ENCODE data around the gene CAGE1.

CAGE1 gene

GRCh38 chr6:7312616-7313504 lies 76.7 kb downstream of the CAGE1 start, which contains the start of gene SSR1:
Gene SSR1, minus strand, starts transcription at chr6:7313199. Its CDS starts 79 bp downstream, at chr6:7313120.
- TF ChIP-seq CTCF (IDR thresholded peaks at IDR 0.05), result peak; percentile 45
- H3K4me1 ChIP-seq (ENCODE audit: control insufficient read depth in 1 of 2, insufficient read depth in 1 of 2, low read depth in 1 of 2, low read length in 1 of 2), result peaks cover 38 to 42% of the 10 kb centered on the region in 2 experiments

DNA sequence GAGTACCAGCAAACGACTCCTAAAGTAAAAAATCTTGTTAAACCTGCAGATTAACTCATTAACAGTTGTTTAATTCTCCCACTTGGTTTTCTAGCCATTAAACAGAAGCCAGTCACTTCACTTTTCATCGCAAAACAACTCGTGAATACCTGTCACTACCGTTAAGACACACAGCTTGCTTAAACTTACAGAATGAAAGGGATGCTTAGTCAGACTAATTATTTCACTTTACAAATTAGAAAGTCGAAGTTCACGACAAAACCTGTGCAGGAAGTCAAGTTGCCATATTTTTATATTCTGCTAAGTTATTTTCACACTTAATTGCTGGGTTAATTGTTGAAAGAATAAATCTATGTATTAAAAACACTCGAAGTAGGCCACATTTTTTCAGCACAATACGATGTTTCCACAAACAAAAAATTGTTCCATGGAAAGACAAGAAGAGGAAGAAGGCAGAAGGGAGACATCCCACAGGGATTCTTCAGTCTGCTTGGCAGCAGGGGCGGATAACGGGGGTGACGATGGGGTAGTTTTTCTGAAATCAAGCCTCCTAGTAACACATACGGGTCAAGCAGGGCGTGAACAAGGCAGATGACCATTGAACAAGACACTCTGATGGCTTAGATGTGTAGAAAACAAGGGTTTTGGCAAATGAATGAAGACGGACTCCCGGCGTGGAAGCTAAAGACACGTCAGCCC lies 77.5 kb downstream of the CAGE1 start:
- H3K4me3 ChIP-seq (ENCODE audit: low read depth in 1 of 2, low read length in 1 of 2), result peak overlapping the region; percentile 95
- H3K36me3 ChIP-seq, result peaks cover 26% of the 10 kb centered on the region
- peak overlapping the region; percentile 92 for H3K27ac ChIP-seq
- TF ChIP-seq CTCF (IDR thresholded peaks at IDR 0.05), result no peak
- peaks cover 38 to 42% of the 10 kb centered on the region in 2 experiments for H3K4me1 ChIP-seq (ENCODE audit: control insufficient read depth in 1 of 2, insufficient read depth in 1 of 2, low read depth in 1 of 2, low read length in 1 of 2)
- H3K9me3 ChIP-seq, result no peaks in the 10 kb centered on the region
- no peaks in the 10 kb centered on the region for H3K27me3 ChIP-seq

More at GRCh38 chr6:7312616-7313504, 76.7 kb downstream of the CAGE1 start, which contains the start of gene SSR1:
- H3K27me3 ChIP-seq, result no peaks in the 10 kb centered on the region
- H3K4me3 ChIP-seq (ENCODE audit: low read depth in 1 of 2, low read length in 1 of 2), result peak within 1 kb of the TSS; percentile 95
- H3K9me3 ChIP-seq, result no peaks in the 10 kb centered on the region
- H3K36me3 ChIP-seq, result peaks cover 18% of the 10 kb centered on the region
- H3K27ac ChIP-seq, result peak within 1 kb of the TSS; percentile 92

DNA sequence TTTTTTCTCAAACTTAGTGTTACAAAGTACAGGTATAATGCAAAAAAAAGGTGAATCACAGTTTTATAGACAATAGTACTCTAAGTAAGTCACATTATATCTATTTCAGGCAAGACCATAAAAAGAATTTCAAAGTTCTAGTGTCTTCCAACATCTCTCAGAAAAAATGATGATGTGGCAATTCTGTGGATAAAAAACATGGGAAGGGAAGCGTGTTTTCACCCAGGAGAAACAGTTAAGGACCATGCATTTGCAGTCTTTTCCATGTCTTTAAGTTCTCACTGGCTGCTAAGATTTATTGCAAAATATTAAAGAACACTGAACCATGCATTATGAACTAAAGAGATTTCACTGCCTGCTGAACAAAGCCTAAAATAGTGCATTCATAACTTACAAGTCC lies 78.4 kb downstream of the CAGE1 start:
- peaks cover 34% of the 10 kb centered on the region for H3K36me3 ChIP-seq
- H3K4me3 ChIP-seq (ENCODE audit: low read depth in 1 of 2, low read length in 1 of 2), result peak overlapping the region in 1 of 2 experiments; percentile 95
- no peak for TF ChIP-seq CTCF (IDR thresholded peaks at IDR 0.05)
- peaks cover 38 to 42% of the 10 kb centered on the region in 2 experiments for H3K4me1 ChIP-seq (ENCODE audit: control insufficient read depth in 1 of 2, insufficient read depth in 1 of 2, low read depth in 1 of 2, low read length in 1 of 2)
- no peaks in the 10 kb centered on the region for H3K9me3 ChIP-seq
- no peak overlapping the region for H3K27ac ChIP-seq
- H3K27me3 ChIP-seq, result no peaks in the 10 kb centered on the region

- H3K27ac ChIP-seq, result no peak overlapping the region
- H3K4me3 ChIP-seq (ENCODE audit: low read depth in 1 of 2, low read length in 1 of 2), result no peak overlapping the region
- no peak for TF ChIP-seq CTCF (IDR thresholded peaks at IDR 0.05)
- H3K36me3 ChIP-seq, result peaks cover 56% of the 10 kb centered on the region
- peaks cover 33 to 34% of the 10 kb centered on the region in 2 experiments for H3K4me1 ChIP-seq (ENCODE audit: control insufficient read depth in 1 of 2, insufficient read depth in 1 of 2, low read depth in 1 of 2, low read length in 1 of 2)
- no peaks in the 10 kb centered on the region for H3K27me3 ChIP-seq
- H3K9me3 ChIP-seq, result no peaks in the 10 kb centered on the region
Observed at GRCh38 chr6:7309050-7309449, 80.5 kb downstream of the CAGE1 start.

- Histone ChIP-seq H3K27me3 (no peaks in the 10 kb centered on the region), H3K4me1 (ENCODE audit: control insufficient read depth in 1 of 2, insufficient read depth in 1 of 2, low read depth in 1 of 2, low read length in 1 of 2) (peaks cover 24 to 26% of the 10 kb centered on the region in 2 experiments), H3K27ac (no peak overlapping the region), H3K4me3 (ENCODE audit: low read depth in 1 of 2, low read length in 1 of 2) (no peak overlapping the region), H3K36me3 (peaks cover 71% of the 10 kb centered on the region), H3K9me3 (no peaks in the 10 kb centered on the region)
- no peak for TF ChIP-seq CTCF (IDR thresholded peaks at IDR 0.05)
Observed at GRCh38 chr6:7307533-7307932, 82.0 kb downstream of the CAGE1 start.
